NB4 (cell line): Measurements from ENCODE around the gene PET100.

Experiments
- MYC ChIP-seq: IDR thresholded peaks from 2 replicates; pipeline ENCODE4 v1.6.1; 2011; ENCODE audit warnings: low read depth, low read length
- POLR2A ChIP-seq: IDR thresholded peaks from 2 replicates; pipeline ENCODE4 v1.6.1; 2011; ENCODE audit warnings: mild to moderate bottlenecking; ENCODE audit not compliant: insufficient read length; ENCODE audit errors: extremely low read depth
- TF ChIP-seq, protein P1 (sequence below): IDR thresholded peaks from one replicate; pipeline ENCODE4 v1.5.1; 2012; ENCODE audit warnings: low read depth, low read length
- TF ChIP-seq, protein P2 (sequence below): IDR thresholded peaks from 2 replicates; pipeline ENCODE4 v1.6.1; 2011; ENCODE audit warnings: low read depth, low read length

DNA sequence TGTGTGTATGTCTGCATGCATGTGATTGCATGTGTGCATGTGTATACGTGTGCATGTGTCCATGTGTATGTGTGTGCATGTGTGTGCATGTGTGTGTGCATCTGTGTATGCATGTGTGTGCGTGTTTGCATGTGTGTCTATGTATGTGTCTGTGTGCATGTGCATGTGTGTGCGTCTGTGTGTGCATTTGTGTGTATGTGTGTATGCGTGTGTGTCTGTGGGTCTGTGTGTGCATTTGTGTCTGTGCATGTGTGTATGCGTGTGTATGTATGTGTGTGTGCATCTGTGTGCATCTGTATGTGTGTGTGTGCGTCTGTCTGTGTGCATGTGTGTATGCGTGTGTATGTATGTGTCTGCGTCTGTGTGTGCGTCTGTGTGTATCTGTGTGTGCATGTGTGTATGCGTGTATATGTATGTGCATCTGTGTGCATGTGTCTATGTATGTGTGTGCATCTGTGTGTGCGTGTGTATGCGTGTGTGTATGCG lies 10.3 kb downstream of the PET100 start:
- TF ChIP-seq, protein P1, sequence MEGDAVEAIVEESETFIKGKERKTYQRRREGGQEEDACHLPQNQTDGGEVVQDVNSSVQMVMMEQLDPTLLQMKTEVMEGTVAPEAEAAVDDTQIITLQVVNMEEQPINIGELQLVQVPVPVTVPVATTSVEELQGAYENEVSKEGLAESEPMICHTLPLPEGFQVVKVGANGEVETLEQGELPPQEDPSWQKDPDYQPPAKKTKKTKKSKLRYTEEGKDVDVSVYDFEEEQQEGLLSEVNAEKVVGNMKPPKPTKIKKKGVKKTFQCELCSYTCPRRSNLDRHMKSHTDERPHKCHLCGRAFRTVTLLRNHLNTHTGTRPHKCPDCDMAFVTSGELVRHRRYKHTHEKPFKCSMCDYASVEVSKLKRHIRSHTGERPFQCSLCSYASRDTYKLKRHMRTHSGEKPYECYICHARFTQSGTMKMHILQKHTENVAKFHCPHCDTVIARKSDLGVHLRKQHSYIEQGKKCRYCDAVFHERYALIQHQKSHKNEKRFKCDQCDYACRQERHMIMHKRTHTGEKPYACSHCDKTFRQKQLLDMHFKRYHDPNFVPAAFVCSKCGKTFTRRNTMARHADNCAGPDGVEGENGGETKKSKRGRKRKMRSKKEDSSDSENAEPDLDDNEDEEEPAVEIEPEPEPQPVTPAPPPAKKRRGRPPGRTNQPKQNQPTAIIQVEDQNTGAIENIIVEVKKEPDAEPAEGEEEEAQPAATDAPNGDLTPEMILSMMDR, result no peak
- TF ChIP-seq POLR2A (no peak), MYC (no peak)
- TF ChIP-seq, protein P2, sequence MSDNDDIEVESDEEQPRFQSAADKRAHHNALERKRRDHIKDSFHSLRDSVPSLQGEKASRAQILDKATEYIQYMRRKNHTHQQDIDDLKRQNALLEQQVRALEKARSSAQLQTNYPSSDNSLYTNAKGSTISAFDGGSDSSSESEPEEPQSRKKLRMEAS, result 0 out of 2 replicates have a peak, but pooled peaks have one; percentile 38
